GM12878 (cell line): ENCODE data around the gene CMTM1. TPM values are rescaled to one million over a fixed set of nuclear protein-coding genes. Genes with fewer than 3 reads are reported as not detected.

ENCODE experiments used
- ATF7 ChIP-seq: fragments of 450-650 bp; IDR thresholded peaks from 2 replicates; pipeline ENCODE4 v1.6.1; 2016; ENCODE audit warnings: low read depth, mild to moderate bottlenecking
- CREB1 ChIP-seq: IDR thresholded peaks from 2 replicates; pipeline ENCODE4 v1.6.1; 2012; ENCODE audit warnings: low read depth, mild to moderate bottlenecking, inconsistent platforms
- E2F4 ChIP-seq: IDR thresholded peaks from 2 replicates; pipeline ENCODE4 v1.6.1; 2012; ENCODE audit warnings: low read depth, low read length, improper control_type of control experiment
- E2F8 ChIP-seq: fragments of 450-650 bp; IDR thresholded peaks from 2 replicates; pipeline ENCODE4 v1.6.1; 2018; ENCODE audit warnings: mild to moderate bottlenecking, low read depth, moderate library complexity; ENCODE audit not compliant: partially characterized antibody
- ESRRA ChIP-seq: IDR thresholded peaks from 2 replicates; pipeline ENCODE4 v1.6.1; 2012; ENCODE audit warnings: mild to moderate bottlenecking, low read length, improper control_type of control experiment
- GATAD2B ChIP-seq: fragments of 450-650 bp; conservative IDR thresholded peaks from 2 replicates; pipeline ENCODE4 v1.6.1; 2017; ENCODE audit warnings: low read depth, mild to moderate bottlenecking, moderate library complexity
- HDAC6 ChIP-seq: fragments of 200-600 bp; sonication (generic); IDR thresholded peaks from one replicate; pipeline ENCODE4 v1.8.0; 2017; ENCODE audit warnings: antibody characterized with exemption; ENCODE audit not compliant: unreplicated experiment
- MEF2A ChIP-seq: IDR thresholded peaks from 2 replicates; pipeline ENCODE4 v1.6.1; 2011; ENCODE audit warnings: low read depth, mild to moderate bottlenecking, low read length, moderate library complexity; ENCODE audit not compliant: insufficient read depth
- MYC ChIP-seq: IDR thresholded peaks from 2 replicates; pipeline ENCODE4 v1.6.1; 2011; ENCODE audit warnings: mild to moderate bottlenecking, low read length, moderate library complexity, inconsistent platforms; ENCODE audit not compliant: insufficient read depth, insufficient replicate concordance, insufficient read length, severe bottlenecking
- PAX8 ChIP-seq: fragments of 450-650 bp; IDR thresholded peaks from 2 replicates; pipeline ENCODE4 v1.6.1; 2017; ENCODE audit warnings: mild to moderate bottlenecking, moderate library complexity
- POLR2A ChIP-seq: IDR thresholded peaks from 2 replicates; pipeline ENCODE4 v1.6.1; 2011; ENCODE audit warnings: low read depth, mild to moderate bottlenecking, low read length
- PRDM15 ChIP-seq: fragments of 450-650 bp; formaldehyde crosslinking; IDR thresholded peaks from 2 replicates; pipeline ENCODE4 v1.4.0; 2020; ENCODE audit warnings: mild to moderate bottlenecking, moderate library complexity
- SREBF2 ChIP-seq: IDR thresholded peaks from 2 replicates; pipeline ENCODE4 v1.6.1; 2012; ENCODE audit warnings: mild to moderate bottlenecking, low read length
- STAT3 ChIP-seq: IDR thresholded peaks from 2 replicates; pipeline ENCODE4 v1.6.1; 2011; ENCODE audit warnings: low read depth, low read length, improper control_type of control experiment
- SUZ12 ChIP-seq: fragments of 200-600 bp; sonication (generic); IDR thresholded peaks from one replicate; pipeline ENCODE4 v1.6.1; 2018; ENCODE audit warnings: antibody characterized with exemption, mild to moderate bottlenecking; ENCODE audit not compliant: unreplicated experiment
- ZNF217 ChIP-seq: fragments of 450-650 bp; IDR thresholded peaks from 2 replicates; pipeline ENCODE4 v1.6.1; 2017; ENCODE audit warnings: antibody characterized with exemption, mild to moderate bottlenecking
- polyA plus RNA-seq, 11 experiments: library from polyadenylated mRNA; depleted of rRNA in 4 of 11; unstranded in 6 of 11; stranded (reverse) in 5 of 11; fragments of >200 nt; fragmentation: Nextera tagmentation in 4 of 11; fragmentation: Illumina TruSeq in 1 of 11; extraction: Ambion mirVana in 4 of 11; extraction: Trizol in 1 of 11; gene quantifications; 1 replicate in 1 of 11; 2 replicates in 10 of 11; pipeline versions ENCODE4 v1.2.1 to v1.2.3, GENCODE V29; 2011 to 2016; ENCODE audit warnings: inconsistent platforms in 2 of 11, missing spikeins in 2 of 11, low read depth in 1 of 11
- total RNA-seq, 4 experiments: library from RNA; depleted of rRNA in 3 of 4; stranded (reverse); fragments of >200 nt in 3 of 4; fragmentation: Illumina TruSeq in 1 of 4; extraction: Trizol in 1 of 4; gene quantifications; 2 replicates each; pipeline versions ENCODE4 v1.2.1 to v1.2.3, GENCODE V29; 2013 to 2021
- TF ChIP-seq, protein P1 (sequence below): fragments of 450-650 bp; IDR thresholded peaks from 2 replicates; pipeline ENCODE4 v1.6.1; 2017; ENCODE audit warnings: antibody characterized with exemption, mild to moderate bottlenecking, moderate library complexity
- TF ChIP-seq, protein P2 (sequence below): IDR thresholded peaks from 2 replicates; pipeline ENCODE4 v1.6.1; 2011; ENCODE audit warnings: low read depth, low read length, improper control_type of control experiment, borderline replicate concordance

The CMTM1 gene
- total and polyA plus RNA-seq, 10 of the 15 experiments (the other 5 are each of a cell fraction or from before 2014, with no cell fraction given), result 0.09 to 3.0 (median 1.4) TPM; not detected in 2

DNA sequence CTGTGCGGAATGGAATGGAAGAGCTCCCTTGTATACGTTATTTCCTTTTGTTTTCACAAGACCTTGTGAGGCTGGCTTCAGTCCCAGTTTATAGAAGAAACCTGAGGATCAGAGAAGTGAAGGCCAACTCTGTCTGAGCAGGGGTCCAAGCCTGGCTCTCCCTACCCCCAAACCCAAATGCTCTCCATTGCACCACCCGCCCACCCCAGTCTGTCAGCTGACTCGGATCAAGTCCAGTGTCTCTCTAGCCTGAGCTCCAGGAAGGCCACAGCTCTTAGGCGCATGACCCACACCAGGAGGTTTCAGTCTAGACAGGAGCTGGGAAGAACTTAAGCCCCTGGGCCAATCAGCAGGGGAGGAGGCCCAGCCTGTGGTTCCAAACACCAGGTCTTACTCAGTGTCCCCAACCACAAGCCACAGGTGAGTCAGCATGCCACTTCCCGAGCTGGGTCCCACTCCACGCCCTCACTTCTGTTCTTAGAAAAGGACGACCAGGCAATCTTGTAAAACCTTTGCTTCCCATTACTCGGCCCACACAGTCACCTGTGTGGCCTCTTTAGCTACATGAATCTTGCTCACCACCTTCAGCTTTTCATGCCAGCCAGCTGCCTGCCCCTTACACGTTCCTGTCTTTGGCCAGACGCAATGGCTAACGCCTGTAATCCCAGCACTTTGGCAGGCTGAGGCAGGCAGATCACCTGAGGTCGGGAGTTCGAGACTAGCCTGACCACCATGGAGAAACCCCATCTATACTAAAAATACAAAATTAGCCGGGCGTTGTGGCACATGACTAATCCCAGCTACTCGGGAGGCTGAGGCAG, 44.1 kb upstream of the CMTM1 start (continued):
- no peak for TF ChIP-seq E2F8
- no peak for TF ChIP-seq POLR2A
- TF ChIP-seq ATF7, result peak; percentile 62; the same call in 1 of the 2 replicates
- TF ChIP-seq PRDM15, result no peak
- peak; percentile 59 for TF ChIP-seq GATAD2B
- TF ChIP-seq ZNF217, result peak; percentile 83
- no peak for TF ChIP-seq MYC
- no peak for TF ChIP-seq PAX8
- TF ChIP-seq, protein P1, sequence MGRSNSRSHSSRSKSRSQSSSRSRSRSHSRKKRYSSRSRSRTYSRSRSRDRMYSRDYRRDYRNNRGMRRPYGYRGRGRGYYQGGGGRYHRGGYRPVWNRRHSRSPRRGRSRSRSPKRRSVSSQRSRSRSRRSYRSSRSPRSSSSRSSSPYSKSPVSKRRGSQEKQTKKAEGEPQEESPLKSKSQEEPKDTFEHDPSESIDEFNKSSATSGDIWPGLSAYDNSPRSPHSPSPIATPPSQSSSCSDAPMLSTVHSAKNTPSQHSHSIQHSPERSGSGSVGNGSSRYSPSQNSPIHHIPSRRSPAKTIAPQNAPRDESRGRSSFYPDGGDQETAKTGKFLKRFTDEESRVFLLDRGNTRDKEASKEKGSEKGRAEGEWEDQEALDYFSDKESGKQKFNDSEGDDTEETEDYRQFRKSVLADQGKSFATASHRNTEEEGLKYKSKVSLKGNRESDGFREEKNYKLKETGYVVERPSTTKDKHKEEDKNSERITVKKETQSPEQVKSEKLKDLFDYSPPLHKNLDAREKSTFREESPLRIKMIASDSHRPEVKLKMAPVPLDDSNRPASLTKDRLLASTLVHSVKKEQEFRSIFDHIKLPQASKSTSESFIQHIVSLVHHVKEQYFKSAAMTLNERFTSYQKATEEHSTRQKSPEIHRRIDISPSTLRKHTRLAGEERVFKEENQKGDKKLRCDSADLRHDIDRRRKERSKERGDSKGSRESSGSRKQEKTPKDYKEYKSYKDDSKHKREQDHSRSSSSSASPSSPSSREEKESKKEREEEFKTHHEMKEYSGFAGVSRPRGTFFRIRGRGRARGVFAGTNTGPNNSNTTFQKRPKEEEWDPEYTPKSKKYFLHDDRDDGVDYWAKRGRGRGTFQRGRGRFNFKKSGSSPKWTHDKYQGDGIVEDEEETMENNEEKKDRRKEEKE, result no peak
- TF ChIP-seq CREB1, result peak; percentile 25; the same call in 1 of the 2 replicates
- TF ChIP-seq SUZ12, result no peak
- TF ChIP-seq E2F4, result no peak
- TF ChIP-seq HDAC6, result no peak
- no peak for TF ChIP-seq ESRRA
- TF ChIP-seq SREBF2, result no peak
- TF ChIP-seq MEF2A, result no peak; the same call in 1 of the 2 replicates
- TF ChIP-seq STAT3, result 0 out of 2 replicates have a peak, but pooled peaks have one; percentile 52
- TF ChIP-seq, protein P2, sequence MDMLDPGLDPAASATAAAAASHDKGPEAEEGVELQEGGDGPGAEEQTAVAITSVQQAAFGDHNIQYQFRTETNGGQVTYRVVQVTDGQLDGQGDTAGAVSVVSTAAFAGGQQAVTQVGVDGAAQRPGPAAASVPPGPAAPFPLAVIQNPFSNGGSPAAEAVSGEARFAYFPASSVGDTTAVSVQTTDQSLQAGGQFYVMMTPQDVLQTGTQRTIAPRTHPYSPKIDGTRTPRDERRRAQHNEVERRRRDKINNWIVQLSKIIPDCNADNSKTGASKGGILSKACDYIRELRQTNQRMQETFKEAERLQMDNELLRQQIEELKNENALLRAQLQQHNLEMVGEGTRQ, result no peak
